Natural killer cell (primary cell): ENCODE results near the gene ZDHHC18. TPM values are rescaled to one million over a fixed set of nuclear protein-coding genes. Genes with fewer than 3 reads are reported as not detected.

Source experiments
- ATAC-seq, 3 donors: fragments of 150-1000 bp in 2 of 3; fragments of 200-7000 bp in 1 of 3; cut with Tn5 transposase; 1 replicate in 1 of 3; 2 replicates in 2 of 3; pipeline ENCODE4 v1.10.0; 2021; ENCODE audit warnings: mild to moderate bottlenecking in 2 of 3, moderate library complexity in 2 of 3
- DNase-seq, 2 donors: peaks; one replicate each; pipeline versions ENCODE4 v3.0.0 to v3.0.0-alpha.2; 2013 to 2021; ENCODE audit warnings: mixed read lengths in 1 of 2
- H3K27ac ChIP-seq: one replicate; pipeline ENCODE4 v1.5.1; 2013; ENCODE audit warnings: mild to moderate bottlenecking, low read length
- H3K27me3 ChIP-seq: one replicate; pipeline ENCODE4 v1.6.1; 2013; ENCODE audit warnings: low read length; ENCODE audit not compliant: control insufficient read depth, insufficient read depth
- H3K36me3 ChIP-seq: one replicate; pipeline ENCODE4 v1.6.1; 2013; ENCODE audit warnings: low read length; ENCODE audit not compliant: control insufficient read depth, insufficient read depth
- H3K4me1 ChIP-seq: one replicate; pipeline ENCODE4 v1.6.1; 2013; ENCODE audit warnings: low read length; ENCODE audit not compliant: control insufficient read depth, insufficient read depth
- H3K4me3 ChIP-seq: one replicate; pipeline ENCODE4 v1.5.1; 2013; ENCODE audit warnings: low read length
- H3K9me3 ChIP-seq: one replicate; pipeline ENCODE4 v1.6.1; 2013; ENCODE audit warnings: low read length; ENCODE audit not compliant: control insufficient read depth, insufficient read depth
- H3K27ac Mint-ChIP-seq, 2 donors: one replicate each; pipeline ENCODE4 v1.8.0; 2022; ENCODE audit warnings: mild to moderate bottlenecking in 2 of 2, mixed read lengths in 2 of 2, moderate library complexity in 1 of 2
- H3K27me3 Mint-ChIP-seq, 2 donors: one replicate each; pipeline ENCODE4 v1.8.0; 2022; ENCODE audit warnings: low read depth in 2 of 2, mixed read lengths in 2 of 2
- H3K36me3 Mint-ChIP-seq: one replicate; pipeline ENCODE4 v1.8.0; 2022; ENCODE audit warnings: mixed read lengths
- H3K4me1 Mint-ChIP-seq, 2 donors: one replicate each; pipeline ENCODE4 v1.8.0; 2022; ENCODE audit warnings: mixed read lengths in 2 of 2
- H3K4me3 Mint-ChIP-seq: one replicate; pipeline ENCODE4 v1.8.0; 2022; ENCODE audit warnings: mild to moderate bottlenecking, moderate library complexity, mixed read lengths
- H3K9me3 Mint-ChIP-seq, 2 donors: one replicate each; pipeline ENCODE4 v1.8.0; 2022; ENCODE audit warnings: mixed read lengths in 2 of 2
- CTCF ChIP-seq: fragments of 200-600 bp; IDR thresholded peaks from one replicate; pipeline ENCODE4 v1.8.0; 2022; ENCODE audit warnings: antibody characterized with exemption
- WGBS: methylation state at CpG from one replicate; pipeline ENCODE4 v1.1.7; 2013; ENCODE audit warnings: missing lambda C conversion rate; ENCODE audit not compliant: insufficient coverage; 5-methylcytosine and 5-hydroxymethylcytosine counted together
- intact Hi-C: fragments of 100-400 bp; cut with micrococcal nuclease; formaldehyde crosslinking; loops from one replicate; pipeline ENCODE4 v1.14.2; 2022
- total RNA-seq, 4 donors: library from RNA; stranded (reverse); fragments of 120-200 nt in 1 of 4; gene quantifications; one replicate each; pipeline versions ENCODE4 v1.2.3 to v1.2.4, GENCODE V29; 2013 to 2022

ZDHHC18 gene
- total RNA-seq, 3 donors from 2014 or later (not counting 1 experiment from before 2014, with no cell fraction given) = 70.0 to 74.6 (median 72.3) TPM

DNA sequence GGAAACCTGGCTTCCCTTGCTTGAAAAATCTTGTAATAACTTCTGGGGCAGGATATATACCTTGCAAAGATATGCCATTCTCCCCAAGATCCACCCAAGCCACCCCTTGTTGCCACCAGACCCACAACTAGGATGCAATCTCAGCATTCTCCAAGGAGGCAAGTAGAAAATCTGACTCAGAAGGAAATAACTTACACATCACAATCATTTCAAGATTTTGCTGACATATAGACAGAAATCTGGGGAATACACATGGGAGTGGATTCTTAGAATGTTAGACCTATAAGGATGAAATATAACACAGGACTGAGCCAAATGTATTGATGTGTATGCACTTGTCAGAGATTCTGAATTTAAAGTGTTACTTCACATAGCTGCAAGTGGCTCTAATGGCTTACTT is 14.8 kb upstream of the ZDHHC18 start:
- H3K27ac ChIP-seq = no peak overlapping the region
- no peaks in the 10 kb centered on the region for H3K9me3 Mint-ChIP-seq
- H3K4me3 ChIP-seq = no peak overlapping the region
- H3K27me3 Mint-ChIP-seq = no peaks in the 10 kb centered on the region
- peaks cover 13 to 15% of the 10 kb centered on the region in 2 donors for H3K4me1 Mint-ChIP-seq
- H3K4me3 Mint-ChIP-seq = no peak overlapping the region
- no peaks in the 10 kb centered on the region for H3K36me3 Mint-ChIP-seq
- no peaks in the 10 kb centered on the region for H3K36me3 ChIP-seq
- no peak for DNase-seq
- H3K4me1 ChIP-seq = peaks cover 15% of the 10 kb centered on the region
- intact Hi-C loops = loop anchor here (2.0 kb wide), 1 partner anchor 21 kb away; no protein-coding TSS in a partner anchor
- no peaks in the 10 kb centered on the region for H3K9me3 ChIP-seq
- H3K27me3 ChIP-seq = no peaks in the 10 kb centered on the region
- peak overlapping the region; percentile 90 to 93 for H3K27ac Mint-ChIP-seq
- no peak for ATAC-seq
- TF ChIP-seq CTCF = no peak

GRCh38 chr1:26814377-26814776 is 12.1 kb upstream of the ZDHHC18 start:
- 92% methylated on average over 2 of the region's 2 CpGs for WGBS
- no peaks in the 10 kb centered on the region for H3K27me3 ChIP-seq
- no peaks in the 10 kb centered on the region for H3K9me3 ChIP-seq
- Mint-ChIP-seq H3K27me3 (no peaks in the 10 kb centered on the region), H3K27ac (no peak overlapping the region), H3K9me3 (no peaks in the 10 kb centered on the region), H3K4me1 (peaks cover 13 to 15% of the 10 kb centered on the region in 2 donors), H3K36me3 (no peaks in the 10 kb centered on the region), H3K4me3 (no peak overlapping the region)
- intact Hi-C loops = no loop called here
- no peak overlapping the region for H3K27ac ChIP-seq
- DNase-seq (no peak), ATAC-seq (no peak)
- no peaks in the 10 kb centered on the region for H3K36me3 ChIP-seq
- H3K4me1 ChIP-seq = peaks cover 15% of the 10 kb centered on the region
- TF ChIP-seq CTCF = no peak
- H3K4me3 ChIP-seq = no peak overlapping the region

DNA sequence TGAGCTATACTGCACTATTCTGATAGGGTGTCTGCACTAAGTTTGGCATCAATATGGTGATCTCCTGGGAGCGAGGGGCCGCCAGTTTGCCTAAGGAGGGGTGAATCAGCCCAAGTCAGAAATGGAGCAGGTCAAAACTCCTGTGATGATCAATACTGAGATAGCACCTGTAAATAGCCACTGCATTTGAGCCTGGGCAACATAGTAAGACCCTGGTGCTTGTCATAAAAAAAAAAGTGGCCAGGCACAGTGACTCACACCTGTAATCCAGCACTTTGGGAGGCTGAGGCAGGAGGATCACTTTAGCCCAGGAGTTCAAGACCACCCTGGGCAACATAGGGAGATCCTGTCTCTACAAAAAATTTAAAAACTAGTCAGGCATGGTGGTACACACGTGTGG is 11.6 kb upstream of the ZDHHC18 start:
- Mint-ChIP-seq H3K4me3 (no peak overlapping the region), H3K9me3 (no peaks in the 10 kb centered on the region), H3K4me1 (peaks cover 13 to 15% of the 10 kb centered on the region in 2 donors), H3K27me3 (no peaks in the 10 kb centered on the region), H3K27ac (no peak overlapping the region), H3K36me3 (no peaks in the 10 kb centered on the region)
- 93% methylated on average over 3 of the region's 3 CpGs for WGBS
- Histone ChIP-seq H3K36me3 (no peaks in the 10 kb centered on the region), H3K9me3 (no peaks in the 10 kb centered on the region), H3K27me3 (no peaks in the 10 kb centered on the region), H3K27ac (no peak overlapping the region), H3K4me1 (peaks cover 13% of the 10 kb centered on the region), H3K4me3 (no peak overlapping the region)
- no peak for TF ChIP-seq CTCF
- DNase-seq (no peak), ATAC-seq (no peak)
- intact Hi-C loops = no loop called here

DNA sequence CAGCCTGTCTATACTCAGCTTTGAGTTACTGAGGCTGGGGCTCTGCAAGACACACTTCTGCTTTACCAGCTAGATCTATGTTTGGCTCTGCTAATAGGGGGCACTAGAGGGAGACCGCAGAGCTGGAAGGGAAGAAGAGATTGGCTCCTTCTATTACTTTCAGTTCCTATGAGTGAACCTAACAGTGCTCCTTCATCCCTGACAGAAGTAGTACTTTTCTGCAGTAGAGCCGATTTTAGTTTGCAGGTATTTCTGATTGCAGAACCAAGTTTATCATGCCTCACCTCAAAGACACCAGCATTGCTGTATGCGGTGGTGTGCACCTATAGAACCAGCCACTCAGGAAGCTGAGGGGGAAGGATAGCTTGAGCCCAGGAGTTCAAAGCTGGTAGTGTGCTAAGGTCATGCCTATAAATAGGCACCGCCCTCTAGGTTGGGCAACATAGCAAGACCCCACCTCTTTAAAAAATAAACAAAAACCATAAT is 5.7 kb upstream of the ZDHHC18 start:
- Histone ChIP-seq H3K27me3 (no peaks in the 10 kb centered on the region), H3K4me1 (peaks cover 23% of the 10 kb centered on the region), H3K36me3 (no peaks in the 10 kb centered on the region), H3K27ac (peak overlapping the region; percentile 56), H3K4me3 (no peak overlapping the region), H3K9me3 (no peaks in the 10 kb centered on the region)
- peak overlapping the region; percentile 69 to 80 for H3K27ac Mint-ChIP-seq
- H3K9me3 Mint-ChIP-seq = no peaks in the 10 kb centered on the region
- no peaks in the 10 kb centered on the region for H3K36me3 Mint-ChIP-seq
- peak; percentile 44 for TF ChIP-seq CTCF
- H3K27me3 Mint-ChIP-seq = no peaks in the 10 kb centered on the region
- intact Hi-C loops = no loop called here
- DNase-seq (peak in 1 of 2 donors; percentile 77), ATAC-seq (peak; percentile 97 to 99 (median 99))
- 14% methylated on average over 4 of the region's 4 CpGs for WGBS
- peaks cover 14 to 20% of the 10 kb centered on the region in 2 donors for H3K4me1 Mint-ChIP-seq
- H3K4me3 Mint-ChIP-seq = peak overlapping the region; percentile 74
